HepG2 (cell line): ENCODE results near the gene MXD1. TPM values are rescaled to one million over a fixed set of nuclear protein-coding genes. Genes with fewer than 3 reads are reported as not detected.

Experiments
- ARID2 ChIP-seq: sonication (generic); formaldehyde crosslinking; IDR thresholded peaks from 2 replicates; pipeline ENCODE4 v1.8.1; 2022; ENCODE audit warnings: mild to moderate bottlenecking, missing genetic modification reagents, borderline replicate concordance
- ATF7-NPFF ChIP-seq: sonication (generic); formaldehyde crosslinking; IDR thresholded peaks from 2 replicates; pipeline ENCODE4 v1.8.1; 2023; ENCODE audit warnings: mild to moderate bottlenecking, low read depth, missing genetic modification reagents, moderate library complexity
- ERF ChIP-seq: IDR thresholded peaks from 2 replicates; pipeline ENCODE4 v1.6.1; 2018; ENCODE audit warnings: missing biosample characterization, missing genetic modification reagents
- GTF3A ChIP-seq: sonication (generic); formaldehyde crosslinking; conservative IDR thresholded peaks from 2 replicates; pipeline ENCODE4 v1.4.0; 2020; ENCODE audit warnings: mild to moderate bottlenecking, missing genetic modification reagents
- HNF4A ChIP-seq: sonication (generic); formaldehyde crosslinking; IDR thresholded peaks from 2 replicates; pipeline ENCODE4 v1.4.0; 2020; ENCODE audit warnings: missing genetic modification reagents
- KDM2A ChIP-seq: sonication (generic); formaldehyde crosslinking; IDR thresholded peaks from 2 replicates; pipeline ENCODE4 v1.4.0; 2020; ENCODE audit warnings: low read depth, missing genetic modification reagents, borderline replicate concordance
- KLF13 ChIP-seq: sonication (generic); formaldehyde crosslinking; IDR thresholded peaks from 2 replicates; pipeline ENCODE4 v1.4.0; 2020; ENCODE audit warnings: mild to moderate bottlenecking, missing genetic modification reagents
- POGZ ChIP-seq: sonication (generic); formaldehyde crosslinking; IDR thresholded peaks from 2 replicates; pipeline ENCODE4 v1.4.0; 2020; ENCODE audit warnings: mild to moderate bottlenecking, missing genetic modification reagents
- POLR2A ChIP-seq, 2 experiments: IDR thresholded peaks; 2 replicates each; pipeline ENCODE4 v1.6.1; 2011; ENCODE audit warnings: low read depth in 2 of 2, low read length in 2 of 2, mild to moderate bottlenecking in 1 of 2, moderate library complexity in 1 of 2; ENCODE audit not compliant: insufficient read depth in 1 of 2
- SAP130 ChIP-seq: IDR thresholded peaks from 2 replicates; pipeline ENCODE4 v1.6.1; 2016; ENCODE audit warnings: low read depth
- SMAD1 ChIP-seq: sonication (generic); formaldehyde crosslinking; IDR thresholded peaks from 2 replicates; pipeline ENCODE4 v1.4.0; 2020; ENCODE audit warnings: missing genetic modification reagents, low read depth, mild to moderate bottlenecking, borderline replicate concordance
- SP4 ChIP-seq: sonication (generic); formaldehyde crosslinking; IDR thresholded peaks from 2 replicates; pipeline ENCODE4 v1.8.1; 2023; ENCODE audit warnings: mild to moderate bottlenecking, missing genetic modification reagents
- ZFP82 ChIP-seq: sonication (generic); formaldehyde crosslinking; IDR thresholded peaks from 2 replicates; pipeline ENCODE4 v1.5.1; 2020; ENCODE audit warnings: mild to moderate bottlenecking, missing genetic modification reagents, borderline replicate concordance
- ZNF430 ChIP-seq: sonication (generic); formaldehyde crosslinking; IDR thresholded peaks from 2 replicates; pipeline ENCODE4 v1.9.0; 2021; ENCODE audit warnings: mild to moderate bottlenecking, missing genetic modification reagents
- ZNF569 ChIP-seq: sonication (generic); formaldehyde crosslinking; IDR thresholded peaks from 2 replicates; pipeline ENCODE4 v1.5.0; 2020; ENCODE audit warnings: mild to moderate bottlenecking, missing genetic modification reagents, moderate library complexity, borderline replicate concordance
- polyA plus RNA-seq, 8 experiments: library from polyadenylated mRNA; depleted of rRNA in 3 of 8; stranded (reverse) in 7 of 8; unstranded in 1 of 8; fragments of >200 nt; fragmentation: Illumina TruSeq in 4 of 8; extraction: Trizol in 4 of 8; gene quantifications; 2 replicates each; pipeline versions ENCODE4 v1.2.1 to v1.2.3, GENCODE V29; 2011 to 2016; ENCODE audit warnings: low read depth in 4 of 8, missing spikeins in 1 of 8, mixed read lengths in 1 of 8; ENCODE audit not compliant: insufficient read depth in 1 of 8
- total RNA-seq, 5 experiments: library from RNA; depleted of rRNA; stranded (reverse); fragments of >200 nt; fragmentation: Illumina TruSeq; extraction: Trizol; gene quantifications; 2 replicates each; pipeline ENCODE4 v1.2.3, GENCODE V29; 2016; ENCODE audit warnings: low read depth in 1 of 5
- TF ChIP-seq, protein P1 (sequence below), 2 experiments: IDR thresholded peaks; 2 replicates each; pipeline ENCODE4 v1.6.1; 2011 to 2012; ENCODE audit warnings: low read length in 2 of 2, borderline replicate concordance in 1 of 2, low read depth in 1 of 2, mild to moderate bottlenecking in 1 of 2, moderate library complexity in 1 of 2
- TF ChIP-seq, protein P2 (sequence below): sonication (generic); formaldehyde crosslinking; IDR thresholded peaks from 2 replicates; pipeline ENCODE4 v1.4.0; 2020; ENCODE audit warnings: mild to moderate bottlenecking, missing genetic modification reagents, borderline replicate concordance
- TF ChIP-seq, protein P3 (sequence below): sonication (generic); formaldehyde crosslinking; IDR thresholded peaks from 2 replicates; pipeline ENCODE4 v1.8.1; 2023; ENCODE audit warnings: mild to moderate bottlenecking, missing genetic modification reagents

MXD1 gene
- total and polyA plus RNA-seq, 2 of the 13 experiments (the other 11 are each of a cell fraction or from before 2014, with no cell fraction given) = 6.4 to 14.9 TPM

DNA sequence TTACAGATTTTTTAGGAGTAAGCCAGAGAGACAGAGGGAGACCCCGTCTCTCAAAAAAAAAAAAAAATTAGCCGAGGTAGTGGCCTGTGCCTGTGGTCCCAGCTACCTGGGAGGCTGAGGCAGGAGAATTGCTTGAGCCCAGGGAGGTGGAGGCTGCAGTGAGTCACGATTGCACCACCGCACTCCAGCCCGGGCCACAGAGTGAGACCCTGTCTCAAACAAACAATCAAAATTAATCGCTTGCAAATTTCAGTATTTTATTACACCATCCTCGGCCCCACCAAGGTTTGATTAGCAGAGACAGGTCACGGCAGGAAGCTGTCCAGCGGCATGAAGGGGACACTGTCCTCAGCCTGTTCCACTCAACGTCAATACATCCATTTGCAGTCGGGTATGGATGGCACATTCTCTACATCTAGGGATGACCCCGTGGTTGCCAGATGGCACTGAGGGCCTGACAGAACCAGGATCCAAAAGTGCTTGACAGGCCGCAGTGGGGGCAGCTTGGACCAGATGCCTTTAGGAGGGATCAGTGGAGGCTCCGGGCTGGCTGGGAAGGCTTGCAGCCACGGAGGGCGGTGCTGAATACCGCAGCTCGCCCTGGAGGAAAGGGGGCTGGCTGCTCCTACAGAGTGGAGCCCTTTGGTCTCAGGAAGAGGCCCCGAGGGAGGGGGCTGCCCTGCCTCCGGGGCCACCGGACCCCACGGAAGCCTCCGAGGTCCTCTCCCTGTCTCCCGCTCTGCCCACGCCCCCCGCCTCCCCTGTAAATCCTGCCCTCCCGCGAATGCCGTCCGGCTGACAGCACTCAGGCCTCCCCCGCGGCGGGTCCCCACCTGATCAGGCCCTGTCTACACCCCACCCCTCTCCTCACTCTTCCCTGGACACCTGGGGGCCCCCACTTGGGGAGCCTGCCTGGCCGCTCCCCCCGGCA is 33.4 kb downstream of the MXD1 start (continued):
- TF ChIP-seq, protein P1, sequence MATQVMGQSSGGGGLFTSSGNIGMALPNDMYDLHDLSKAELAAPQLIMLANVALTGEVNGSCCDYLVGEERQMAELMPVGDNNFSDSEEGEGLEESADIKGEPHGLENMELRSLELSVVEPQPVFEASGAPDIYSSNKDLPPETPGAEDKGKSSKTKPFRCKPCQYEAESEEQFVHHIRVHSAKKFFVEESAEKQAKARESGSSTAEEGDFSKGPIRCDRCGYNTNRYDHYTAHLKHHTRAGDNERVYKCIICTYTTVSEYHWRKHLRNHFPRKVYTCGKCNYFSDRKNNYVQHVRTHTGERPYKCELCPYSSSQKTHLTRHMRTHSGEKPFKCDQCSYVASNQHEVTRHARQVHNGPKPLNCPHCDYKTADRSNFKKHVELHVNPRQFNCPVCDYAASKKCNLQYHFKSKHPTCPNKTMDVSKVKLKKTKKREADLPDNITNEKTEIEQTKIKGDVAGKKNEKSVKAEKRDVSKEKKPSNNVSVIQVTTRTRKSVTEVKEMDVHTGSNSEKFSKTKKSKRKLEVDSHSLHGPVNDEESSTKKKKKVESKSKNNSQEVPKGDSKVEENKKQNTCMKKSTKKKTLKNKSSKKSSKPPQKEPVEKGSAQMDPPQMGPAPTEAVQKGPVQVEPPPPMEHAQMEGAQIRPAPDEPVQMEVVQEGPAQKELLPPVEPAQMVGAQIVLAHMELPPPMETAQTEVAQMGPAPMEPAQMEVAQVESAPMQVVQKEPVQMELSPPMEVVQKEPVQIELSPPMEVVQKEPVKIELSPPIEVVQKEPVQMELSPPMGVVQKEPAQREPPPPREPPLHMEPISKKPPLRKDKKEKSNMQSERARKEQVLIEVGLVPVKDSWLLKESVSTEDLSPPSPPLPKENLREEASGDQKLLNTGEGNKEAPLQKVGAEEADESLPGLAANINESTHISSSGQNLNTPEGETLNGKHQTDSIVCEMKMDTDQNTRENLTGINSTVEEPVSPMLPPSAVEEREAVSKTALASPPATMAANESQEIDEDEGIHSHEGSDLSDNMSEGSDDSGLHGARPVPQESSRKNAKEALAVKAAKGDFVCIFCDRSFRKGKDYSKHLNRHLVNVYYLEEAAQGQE (IDR thresholded peaks at IDR 0.05; ENCODE audit: borderline replicate concordance in 1 of 2, low read depth in 1 of 2, low read length in 2 of 2) = no peak
- 0 out of 2 replicates have a peak, but pooled peaks have one; percentile 38 for TF ChIP-seq ATF7-NPFF (CRISPR knock-in tag)
- no peak for TF ChIP-seq POLR2A (IDR thresholded peaks at IDR 0.05; ENCODE audit: insufficient read depth in 1 of 2, low read depth in 2 of 2, low read length in 2 of 2)
- TF ChIP-seq HNF4A = no peak
- TF ChIP-seq POGZ (CRISPR knock-in tag) = peak; percentile 23; the same call in 1 of the 2 replicates
- peak; percentile 48; the same call in 1 of the 2 replicates for TF ChIP-seq SP4
- no peak for TF ChIP-seq ARID2 (CRISPR knock-in tag)
- TF ChIP-seq KLF13 (CRISPR knock-in tag) = 0 out of 2 replicates have a peak, but pooled peaks have one; percentile 28
- TF ChIP-seq SMAD1 = 0 out of 2 replicates have a peak, but pooled peaks have one; percentile 62
- peak; percentile 69; the same call in 1 of the 2 replicates for TF ChIP-seq GTF3A (CRISPR knock-in tag)
- TF ChIP-seq SAP130 = peak; percentile 37
- no peak for TF ChIP-seq KDM2A
- TF ChIP-seq, protein P2, sequence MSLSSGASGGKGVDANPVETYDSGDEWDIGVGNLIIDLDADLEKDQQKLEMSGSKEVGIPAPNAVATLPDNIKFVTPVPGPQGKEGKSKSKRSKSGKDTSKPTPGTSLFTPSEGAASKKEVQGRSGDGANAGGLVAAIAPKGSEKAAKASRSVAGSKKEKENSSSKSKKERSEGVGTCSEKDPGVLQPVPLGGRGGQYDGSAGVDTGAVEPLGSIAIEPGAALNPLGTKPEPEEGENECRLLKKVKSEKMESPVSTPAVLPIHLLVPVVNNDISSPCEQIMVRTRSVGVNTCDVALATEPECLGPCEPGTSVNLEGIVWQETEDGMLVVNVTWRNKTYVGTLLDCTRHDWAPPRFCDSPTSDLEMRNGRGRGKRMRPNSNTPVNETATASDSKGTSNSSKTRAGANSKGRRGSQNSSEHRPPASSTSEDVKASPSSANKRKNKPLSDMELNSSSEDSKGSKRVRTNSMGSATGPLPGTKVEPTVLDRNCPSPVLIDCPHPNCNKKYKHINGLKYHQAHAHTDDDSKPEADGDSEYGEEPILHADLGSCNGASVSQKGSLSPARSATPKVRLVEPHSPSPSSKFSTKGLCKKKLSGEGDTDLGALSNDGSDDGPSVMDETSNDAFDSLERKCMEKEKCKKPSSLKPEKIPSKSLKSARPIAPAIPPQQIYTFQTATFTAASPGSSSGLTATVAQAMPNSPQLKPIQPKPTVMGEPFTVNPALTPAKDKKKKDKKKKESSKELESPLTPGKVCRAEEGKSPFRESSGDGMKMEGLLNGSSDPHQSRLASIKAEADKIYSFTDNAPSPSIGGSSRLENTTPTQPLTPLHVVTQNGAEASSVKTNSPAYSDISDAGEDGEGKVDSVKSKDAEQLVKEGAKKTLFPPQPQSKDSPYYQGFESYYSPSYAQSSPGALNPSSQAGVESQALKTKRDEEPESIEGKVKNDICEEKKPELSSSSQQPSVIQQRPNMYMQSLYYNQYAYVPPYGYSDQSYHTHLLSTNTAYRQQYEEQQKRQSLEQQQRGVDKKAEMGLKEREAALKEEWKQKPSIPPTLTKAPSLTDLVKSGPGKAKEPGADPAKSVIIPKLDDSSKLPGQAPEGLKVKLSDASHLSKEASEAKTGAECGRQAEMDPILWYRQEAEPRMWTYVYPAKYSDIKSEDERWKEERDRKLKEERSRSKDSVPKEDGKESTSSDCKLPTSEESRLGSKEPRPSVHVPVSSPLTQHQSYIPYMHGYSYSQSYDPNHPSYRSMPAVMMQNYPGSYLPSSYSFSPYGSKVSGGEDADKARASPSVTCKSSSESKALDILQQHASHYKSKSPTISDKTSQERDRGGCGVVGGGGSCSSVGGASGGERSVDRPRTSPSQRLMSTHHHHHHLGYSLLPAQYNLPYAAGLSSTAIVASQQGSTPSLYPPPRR (CRISPR knock-in tag) = no peak
- no peak for TF ChIP-seq ZFP82 (CRISPR knock-in tag)
- TF ChIP-seq, protein P3, sequence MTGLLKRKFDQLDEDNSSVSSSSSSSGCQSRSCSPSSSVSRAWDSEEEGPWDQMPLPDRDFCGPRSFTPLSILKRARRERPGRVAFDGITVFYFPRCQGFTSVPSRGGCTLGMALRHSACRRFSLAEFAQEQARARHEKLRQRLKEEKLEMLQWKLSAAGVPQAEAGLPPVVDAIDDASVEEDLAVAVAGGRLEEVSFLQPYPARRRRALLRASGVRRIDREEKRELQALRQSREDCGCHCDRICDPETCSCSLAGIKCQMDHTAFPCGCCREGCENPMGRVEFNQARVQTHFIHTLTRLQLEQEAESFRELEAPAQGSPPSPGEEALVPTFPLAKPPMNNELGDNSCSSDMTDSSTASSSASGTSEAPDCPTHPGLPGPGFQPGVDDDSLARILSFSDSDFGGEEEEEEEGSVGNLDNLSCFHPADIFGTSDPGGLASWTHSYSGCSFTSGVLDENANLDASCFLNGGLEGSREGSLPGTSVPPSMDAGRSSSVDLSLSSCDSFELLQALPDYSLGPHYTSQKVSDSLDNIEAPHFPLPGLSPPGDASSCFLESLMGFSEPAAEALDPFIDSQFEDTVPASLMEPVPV = no peak
- TF ChIP-seq ZNF569 (CRISPR knock-in tag) = 0 out of 2 replicates have a peak, but pooled peaks have one; percentile 15
- TF ChIP-seq ZNF430 (CRISPR knock-in tag) = 0 out of 2 replicates have a peak, but pooled peaks have one; percentile 16
- TF ChIP-seq ERF = peak; percentile 23; the same call in 1 of the 2 replicates
